Measurements from ENCODE around the gene SCNN1B. TPM values are rescaled to one million over a fixed set of nuclear protein-coding genes. Genes with fewer than 3 reads are reported as not detected.
"Not testable (repeated sequence)": the region's sequence is repeated elsewhere in the genome, so short reads cannot be mapped to it uniquely, and the experiment has no call there.

SCNN1B gene
- total RNA-seq, result 10 to 100 TPM in 3 of 4 donors, 1 to 10 TPM in 1; 8.1 to 30.5 (median 11.9) TPM

- TF ChIP-seq POLR2A (IDR thresholded peaks at IDR 0.05), result peak in 1 of 2 donors; percentile 42
- TF ChIP-seq CTCF (IDR thresholded peaks at IDR 0.05), result no peak
- Histone ChIP-seq H3K9me3 (no peaks in the 10 kb centered on the region), H3K4me1 (peaks cover 0 to 4% of the 10 kb centered on the region in 2 donors), H3K27me3 (no peaks in the 10 kb centered on the region), H3K4me3 (replicated peaks in 1 of 3) (peak within 1 kb of the TSS in 2 of 3 donors; percentile 36 to 55), H3K36me3 (no peaks in the 10 kb centered on the region), H3K27ac (no peak within 1 kb of the TSS)
- intact Hi-C loops (cut with DNase I), result no loop called here
- 6% methylated on average over 24 to 31 of the region's 81 CpGs for WGBS, 2 donors
- peak; percentile 68 to 81 for DNase-seq
Measured at GRCh38 chr16:23302045-23302956, at the start of gene SCNN1B. Gene SCNN1B, plus strand, starts transcription at chr16:23302302. Its CDS starts 46,298 bp downstream, at chr16:23348600.

- H3K27me3 ChIP-seq, result no peaks in the 10 kb centered on the region
- no peak overlapping the region for H3K4me3 ChIP-seq (replicated peaks in 1 of 3)
- no peak for DNase-seq
- no peaks in the 10 kb centered on the region for H3K36me3 ChIP-seq
- no peak overlapping the region for H3K27ac ChIP-seq
- TF ChIP-seq POLR2A (IDR thresholded peaks at IDR 0.05), result no peak
- no peak for TF ChIP-seq CTCF (IDR thresholded peaks at IDR 0.05)
- H3K4me1 ChIP-seq, result peaks cover 17 to 19% of the 10 kb centered on the region in 2 donors
- H3K9me3 ChIP-seq, result no peaks in the 10 kb centered on the region
- WGBS, 2 donors, result 93 to 95% methylated on average over 5 of the region's 5 CpGs
- intact Hi-C loops (cut with DNase I), result no loop called here
Measured at GRCh38 chr16:23252310-23252709, 49.8 kb upstream of the SCNN1B start.

GRCh38 chr16:23253650-23254049, 48.5 kb upstream of the SCNN1B start:
- WGBS, 2 donors, result 87 to 94% methylated on average over 1 of the region's 1 CpG
- H3K4me1 ChIP-seq; H3K9me3 ChIP-seq; H3K27ac ChIP-seq; H3K27me3 ChIP-seq; DNase-seq; H3K4me3 ChIP-seq (replicated peaks in 1 of 3); intact Hi-C loops (cut with DNase I); H3K36me3 ChIP-seq: not testable (repeated sequence)

- H3K4me3 ChIP-seq (replicated peaks in 1 of 3), result no peak overlapping the region
- no peaks in the 10 kb centered on the region for H3K36me3 ChIP-seq
- 43 to 62% methylated on average over 4 of the region's 4 CpGs for WGBS, 2 donors
- DNase-seq, result no peak
- TF ChIP-seq POLR2A (IDR thresholded peaks at IDR 0.05), result no peak
- TF ChIP-seq CTCF (IDR thresholded peaks at IDR 0.05), result no peak
- no peaks in the 10 kb centered on the region for H3K4me1 ChIP-seq
- H3K9me3 ChIP-seq, result no peaks in the 10 kb centered on the region
- H3K27me3 ChIP-seq, result no peaks in the 10 kb centered on the region
- H3K27ac ChIP-seq, result no peak overlapping the region
- intact Hi-C loops (cut with DNase I), result no loop called here
Measured at GRCh38 chr16:23254338-23254737, 47.8 kb upstream of the SCNN1B start.

- TF ChIP-seq POLR2A (IDR thresholded peaks at IDR 0.05) (no peak), CTCF (IDR thresholded peaks at IDR 0.05) (no peak)
- DNase-seq, result no peak
- intact Hi-C loops (cut with DNase I), result no loop called here
- Histone ChIP-seq H3K4me3 (replicated peaks in 1 of 3) (no peak overlapping the region), H3K27ac (no peak overlapping the region), H3K4me1 (no peaks in the 10 kb centered on the region), H3K9me3 (no peaks in the 10 kb centered on the region), H3K27me3 (no peaks in the 10 kb centered on the region), H3K36me3 (no peaks in the 10 kb centered on the region)
- WGBS, 2 donors, result 82 to 84% methylated on average over 4 of the region's 4 CpGs
Measured at GRCh38 chr16:23255000-23255399, 47.1 kb upstream of the SCNN1B start.
